C1 segment of cervical spinal cord (tissue), 14 donors: Measurements from ENCODE around the gene CELSR2.
A peak's percentile ranks its signal among the peaks of the same experiment; 100 is the strongest.
"Not testable (repeated sequence)": the region's sequence is repeated elsewhere in the genome, so short reads cannot be mapped to it uniquely, and the experiment has no call there.

Experiments
- DNase-seq, 14 donors: peaks; one replicate each; lab custom pipeline; 2025; lab: John Stamatoyannopoulos, UW

CELSR2 gene

DNA sequence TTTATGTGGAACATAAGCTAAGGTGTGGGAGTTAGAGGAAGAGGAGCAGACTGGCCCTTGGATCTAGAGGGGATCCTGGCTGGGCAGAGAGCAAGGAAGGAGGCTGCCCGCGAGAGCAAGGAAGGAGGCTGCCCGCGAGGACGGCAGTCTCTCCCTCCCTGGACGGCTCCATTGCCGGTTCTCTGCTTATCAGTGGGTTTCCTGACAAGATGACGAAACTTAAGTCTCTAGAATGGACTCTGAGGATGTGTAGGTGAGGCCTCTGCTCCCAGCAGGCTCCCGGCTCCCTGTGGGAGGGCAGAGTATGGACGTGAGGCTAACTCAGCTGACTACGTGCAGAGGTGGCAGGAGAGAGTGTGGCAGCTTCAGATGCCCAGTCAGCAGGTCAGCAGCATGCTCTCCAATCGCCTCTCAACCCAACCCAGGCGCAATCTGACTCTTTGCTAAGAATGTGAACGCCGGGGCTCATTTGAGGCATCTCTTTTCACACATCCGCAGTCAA is 51.4 kb downstream of the CELSR2 start:
- DNase-seq, result no peak

DNA sequence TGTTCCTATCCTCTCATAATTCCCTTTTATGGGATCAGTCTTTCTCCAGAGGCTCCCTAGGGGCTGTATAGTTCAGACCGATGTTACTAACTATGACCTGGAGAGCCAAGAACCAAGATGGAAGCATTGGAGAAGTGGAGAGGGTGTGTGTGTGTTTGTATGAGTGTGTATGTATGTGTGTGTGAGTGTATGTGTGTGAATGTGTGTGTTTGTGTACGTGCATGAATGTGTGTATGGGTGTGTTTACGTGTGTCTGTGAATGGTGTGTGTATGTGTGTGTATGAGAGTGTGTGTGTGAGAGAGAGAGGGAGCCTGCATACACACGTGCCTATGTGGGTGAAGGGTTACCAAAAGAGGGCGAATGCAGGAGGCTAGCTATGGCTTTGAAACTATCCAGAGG is 52.5 kb downstream of the CELSR2 start:
- DNase-seq, result no peak

GRCh38 chr1:109304226-109304920 is 55.0 kb downstream of the CELSR2 start:
- peak in 11 of 14 donors; percentile 37 to 85 (median 75) for DNase-seq

GRCh38 chr1:109305991-109306390 is 56.7 kb downstream of the CELSR2 start:
- DNase-seq, result not testable (repeated sequence)

DNA sequence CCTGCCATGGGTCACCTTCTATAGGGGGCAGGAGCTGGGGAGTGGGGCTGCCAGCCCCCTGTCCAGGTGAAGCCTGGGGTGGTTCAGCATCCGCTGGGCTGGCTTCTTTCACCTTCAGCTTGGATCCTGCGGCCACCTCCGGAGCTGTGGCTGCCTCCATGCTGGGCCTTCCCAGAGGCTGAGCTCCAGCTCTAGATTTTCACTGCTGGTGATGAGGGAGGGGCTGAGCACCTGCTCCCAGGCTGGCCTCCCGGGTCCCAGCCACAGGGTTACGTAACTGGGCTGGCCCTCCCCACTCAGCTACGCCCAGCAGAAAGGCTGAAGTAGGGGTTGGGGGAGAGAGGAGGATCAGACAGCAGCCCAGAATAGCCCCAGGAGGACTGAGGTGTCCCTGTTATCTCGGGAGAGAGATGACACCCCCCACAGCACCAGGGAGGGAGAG is 57.5 kb downstream of the CELSR2 start, which contains the start of gene MYBPHL:
Gene MYBPHL (minus strand): TSS at position 180 of the 442 bp plus-strand sequence. CDS start 20 bp downstream, at position 160.
- DNase-seq, result no peak

DNA sequence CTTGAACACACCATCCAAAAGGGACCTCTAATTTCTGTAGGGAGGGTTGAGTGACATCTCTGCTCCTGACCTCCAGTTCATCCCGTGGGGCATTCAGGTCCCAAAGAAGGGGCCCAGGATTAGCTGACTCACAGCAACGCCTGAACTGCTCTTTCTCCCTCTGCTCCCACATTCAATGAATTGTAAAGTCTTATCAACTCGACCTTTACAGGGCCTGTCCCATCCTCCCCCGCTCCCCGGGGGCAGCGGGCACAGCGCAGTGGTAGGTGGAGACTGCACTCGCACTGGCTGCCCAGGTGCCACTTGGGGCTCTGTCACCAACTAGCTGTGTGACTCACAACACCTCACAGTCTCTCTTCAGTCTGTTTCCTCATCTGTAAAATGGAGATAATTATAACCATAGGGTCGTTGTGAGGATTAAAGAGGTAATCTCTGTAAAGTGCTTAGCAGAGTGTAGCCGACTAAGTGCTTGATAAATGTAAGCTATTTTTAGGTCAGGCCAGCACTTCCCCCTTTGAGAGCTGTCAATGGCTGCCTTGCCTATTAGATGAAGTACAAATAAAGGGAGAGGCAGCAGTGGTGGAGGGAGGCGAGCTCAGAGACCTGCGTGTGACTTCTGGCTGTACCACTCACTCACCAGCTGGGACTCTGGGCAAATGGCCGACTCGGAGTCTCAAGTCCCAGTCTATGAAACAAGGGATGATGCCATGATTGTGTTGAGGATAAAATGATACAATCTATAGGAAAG is 58.1 kb downstream of the CELSR2 start:
- DNase-seq, result peak in 6 of 14 donors; percentile 31 to 60 (median 34)

DNA sequence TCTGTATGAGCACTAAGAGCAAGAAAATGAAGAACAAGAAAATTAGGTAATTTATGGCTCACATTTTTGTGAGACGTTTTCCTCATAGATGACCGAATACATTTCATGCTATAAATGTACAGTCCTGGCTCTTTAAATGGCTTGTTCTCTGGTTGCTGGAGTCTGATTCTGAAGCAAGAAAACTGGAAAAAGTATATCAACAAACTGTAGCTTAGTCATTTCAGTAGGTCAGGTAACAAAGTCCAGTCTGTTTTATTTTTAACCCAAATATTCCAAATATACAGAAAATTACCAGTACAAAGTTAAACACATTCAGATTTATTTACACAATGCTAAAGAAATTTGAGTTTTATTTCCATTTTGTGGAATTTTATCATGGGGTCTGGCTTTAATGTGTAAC is 60.0 kb downstream of the CELSR2 start:
- no peak for DNase-seq

GRCh38 chr1:109312246-109312645 is 62.9 kb downstream of the CELSR2 start:
- no peak for DNase-seq

- DNase-seq, result peak in 11 of 14 donors; percentile 5 to 81 (median 59)
Observed at GRCh38 chr1:109312978-109313775, 63.8 kb downstream of the CELSR2 start.

GRCh38 chr1:109314795-109315194 is 65.5 kb downstream of the CELSR2 start:
- no peak for DNase-seq

DNA sequence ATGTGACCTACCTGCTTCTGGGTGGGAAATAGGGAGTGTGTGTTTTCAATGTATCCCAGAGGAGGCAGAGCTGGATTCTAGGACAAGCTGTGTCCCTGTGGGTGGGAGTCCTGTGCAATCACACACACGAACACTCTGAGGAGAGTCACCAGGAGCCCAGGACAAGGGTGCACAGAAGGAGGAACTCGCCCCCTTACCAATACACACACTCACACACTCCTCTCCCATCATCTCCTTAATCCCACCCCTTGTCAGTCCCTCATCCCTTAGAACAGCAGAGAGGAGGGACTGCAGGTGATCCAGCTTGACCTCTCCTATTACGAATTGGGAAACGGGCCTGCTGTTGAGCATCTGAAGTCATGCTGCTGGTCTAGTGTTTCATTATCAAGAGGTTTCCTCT is 65.9 kb downstream of the CELSR2 start:
- no peak for DNase-seq

GRCh38 chr1:109316506-109316905 is 67.2 kb downstream of the CELSR2 start:
- DNase-seq, result no peak

GRCh38 chr1:109319114-109319513 is 69.8 kb downstream of the CELSR2 start:
- DNase-seq, result no peak

GRCh38 chr1:109322974-109323373 is 73.6 kb downstream of the CELSR2 start:
- DNase-seq, result no peak
